Astrocyte (in vitro differentiated cells and primary cell): ENCODE measurements around the gene AMH.

Experiments used
- CTCF ChIP-seq: IDR thresholded peaks from 2 replicates; pipeline ENCODE4 v1.5.1; 2011; ENCODE audit warnings: low read depth, mild to moderate bottlenecking, inconsistent platforms, low read length, moderate library complexity; ENCODE audit not compliant: insufficient read depth
- EZH2 ChIP-seq: IDR thresholded peaks from 2 replicates; pipeline ENCODE4 v1.6.1; 2012; ENCODE audit warnings: mild to moderate bottlenecking, low read length, inconsistent platforms; ENCODE audit not compliant: insufficient read depth

DNA sequence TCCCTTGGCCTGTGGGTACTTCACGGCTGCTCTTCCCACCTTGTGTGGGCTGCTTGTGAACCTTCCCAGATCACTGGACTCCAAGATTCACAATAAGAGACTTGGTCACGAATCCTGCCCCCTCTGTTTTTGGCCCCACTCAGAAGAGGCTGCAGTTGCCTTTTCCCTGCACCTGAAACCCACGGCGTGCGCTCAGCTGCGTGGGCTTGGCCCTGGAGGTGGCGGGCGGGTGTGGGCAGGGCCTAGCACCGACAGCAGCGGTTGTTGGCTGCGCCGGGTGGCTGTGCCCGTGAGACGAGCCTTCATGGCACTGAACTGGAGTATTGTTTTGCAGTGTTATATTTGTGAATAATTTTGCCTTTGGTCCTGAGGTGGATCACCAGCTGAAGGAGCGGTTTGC, 46.8 kb upstream of the AMH start:
- TF ChIP-seq CTCF (no peak), EZH2 (no peak)
